HS-5 (cell line): Measurements from ENCODE around the gene HYKK.
A peak's percentile ranks its signal among the peaks of the same experiment; 100 is the strongest.
"Not testable (repeated sequence)": the region's sequence is repeated elsewhere in the genome, so short reads cannot be mapped to it uniquely, and the experiment has no call there.

Source experiments
- DNase-seq: peaks from one replicate; pipeline ENCODE4 v3.0.0-alpha.2; 2012; ENCODE audit warnings: low read depth

Gene HYKK

GRCh38 chr15:78506971-78507830 is at the start of gene HYKK:
Gene HYKK, plus strand, starts transcription at chr15:78507577. Its CDS starts 5,512 bp downstream, at chr15:78513089.
- DNase-seq, result peak; percentile 88

- no peak for DNase-seq
These were observed 46.6 kb upstream of the HYKK start for GRCh38 chr15:78460737-78461136.

- DNase-seq, result no peak
These were observed 46.0 kb upstream of the HYKK start for GRCh38 chr15:78461171-78461888.

GRCh38 chr15:78469031-78469430 is 38.3 kb upstream of the HYKK start:
- no peak for DNase-seq

- DNase-seq, result no peak
These were observed 30.1 kb upstream of the HYKK start for GRCh38 chr15:78477295-78477694.

- no peak for DNase-seq
These were observed 27.7 kb upstream of the HYKK start for GRCh38 chr15:78479650-78480049.

- DNase-seq, result no peak
These were observed 25.5 kb upstream of the HYKK start for GRCh38 chr15:78481917-78482316.

- DNase-seq, result no peak
These were observed 14.5 kb upstream of the HYKK start for GRCh38 chr15:78492872-78493271.

- no peak for DNase-seq
These were observed 5.5 kb upstream of the HYKK start for GRCh38 chr15:78501857-78502256.

- no peak for DNase-seq
These were observed 4.7 kb upstream of the HYKK start for GRCh38 chr15:78502641-78503040.

GRCh38 chr15:78507831-78508160 is 419 bp downstream of the HYKK start:
- DNase-seq, result no peak

- no peak for DNase-seq
These were observed 895 bp downstream of the HYKK start for GRCh38 chr15:78508272-78508671.

- no peak for DNase-seq
These were observed 2.4 kb downstream of the HYKK start for GRCh38 chr15:78509726-78510312.

- DNase-seq, result not testable (repeated sequence)
These were observed 12.7 kb downstream of the HYKK start for GRCh38 chr15:78520035-78520434.

- no peak for DNase-seq
These were observed 16.9 kb downstream of the HYKK start for GRCh38 chr15:78524230-78524629.

- no peak for DNase-seq
These were observed 19.9 kb downstream of the HYKK start for GRCh38 chr15:78527325-78527724.

GRCh38 chr15:78533331-78533730 is 26.0 kb downstream of the HYKK start:
- no peak for DNase-seq

- DNase-seq, result no peak
These were observed 28.8 kb downstream of the HYKK start for GRCh38 chr15:78536134-78536533.

- DNase-seq, result no peak
These were observed 30.0 kb downstream of the HYKK start for GRCh38 chr15:78537266-78537905.

GRCh38 chr15:78538358-78538757 is 31.0 kb downstream of the HYKK start:
- no peak for DNase-seq

GRCh38 chr15:78539464-78540140 is 32.2 kb downstream of the HYKK start:
- DNase-seq, result not testable (repeated sequence)
